ENCODE results near the gene AHDC1.
A peak's percentile ranks its signal among the peaks of the same experiment; 100 is the strongest.

Gene AHDC1

DNA sequence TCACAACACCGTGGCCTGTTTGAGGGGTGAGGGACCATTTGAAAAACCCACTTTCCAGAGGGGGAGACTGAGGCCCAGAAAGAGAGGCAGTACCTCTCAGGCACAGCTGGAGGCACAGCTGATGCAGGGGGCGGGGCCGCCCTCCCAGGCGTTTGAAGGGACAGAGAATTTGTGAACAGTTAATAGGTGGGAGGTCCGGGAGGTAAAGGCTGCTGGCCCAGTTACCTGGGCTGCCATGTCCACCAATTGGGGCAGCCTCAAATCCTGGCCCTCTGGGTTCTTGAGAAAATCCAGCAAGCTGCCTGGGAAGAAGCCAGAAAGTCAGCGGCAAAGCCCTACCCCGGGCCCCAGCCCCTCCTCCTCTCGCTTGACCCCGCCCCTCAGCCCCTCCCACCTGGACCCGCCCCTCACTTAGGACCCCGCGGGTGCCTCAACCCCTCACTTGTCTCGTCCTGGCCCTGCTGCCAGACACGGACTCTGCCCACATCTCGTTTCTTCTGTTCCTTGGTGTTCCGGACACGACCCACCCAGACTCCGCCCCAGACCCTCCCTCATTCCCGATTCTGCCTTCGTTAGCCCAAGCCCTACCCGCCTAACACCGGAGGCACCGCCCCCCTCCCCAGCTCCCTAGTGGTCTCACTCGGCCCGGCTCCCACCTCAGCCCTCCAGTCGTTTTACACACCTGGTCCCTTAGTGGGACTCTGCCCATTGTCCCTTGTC is 10.8 kb upstream of the AHDC1 start:
- no peak for DNase-seq (ENCODE audit: low read depth in 1 of 2, low spot score in 1 of 2)

DNA sequence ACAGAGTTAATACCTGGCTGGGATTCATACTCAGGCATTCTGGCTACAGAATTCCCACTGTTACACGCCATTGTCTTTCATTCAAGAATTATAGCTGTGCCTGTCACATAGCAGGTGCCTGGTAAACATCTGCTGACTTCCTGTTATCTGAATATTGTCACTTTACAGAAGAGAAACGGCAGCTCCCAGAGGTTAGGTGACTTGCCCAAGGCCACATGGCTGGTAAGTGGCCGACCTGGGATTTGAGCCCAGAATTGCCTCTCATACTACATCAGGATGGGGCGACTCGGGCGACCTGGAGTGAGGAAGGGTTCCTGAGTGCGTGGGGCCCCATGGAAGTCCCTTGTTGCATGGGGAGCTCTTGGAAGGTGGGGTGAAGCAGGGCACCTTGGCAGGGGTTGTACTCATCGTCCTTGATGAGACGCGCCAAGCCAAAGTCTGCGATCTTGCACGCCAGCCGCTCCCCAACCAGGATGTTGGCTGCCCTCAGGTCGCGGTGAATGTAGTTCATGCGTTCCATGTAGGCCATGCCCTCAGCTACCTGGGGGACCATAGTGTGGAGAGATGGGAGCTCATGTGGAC is 10.2 kb upstream of the AHDC1 start:
- DNase-seq (ENCODE audit: low read depth in 1 of 2, low spot score in 1 of 2) = no peak

DNA sequence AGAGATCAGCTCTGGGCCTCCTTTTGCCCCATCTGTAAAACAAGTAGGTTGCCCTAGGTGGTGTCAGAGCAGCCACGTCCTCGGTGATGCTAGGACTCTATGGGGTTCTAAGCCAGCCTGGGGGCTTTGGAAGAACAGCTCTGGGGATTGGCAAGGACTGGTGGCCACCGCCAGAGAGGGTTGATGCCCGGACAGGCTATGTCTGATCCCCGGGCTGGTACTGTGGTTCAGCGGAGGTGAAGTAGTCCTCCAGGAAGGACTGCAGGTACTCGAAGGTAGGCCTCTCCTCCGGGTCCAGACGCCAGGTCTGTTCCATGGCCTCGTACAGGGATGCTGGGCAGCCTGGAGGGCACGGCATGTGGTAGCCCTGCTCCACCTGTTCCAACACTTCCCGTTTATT is 8.8 kb upstream of the AHDC1 start:
- DNase-seq (ENCODE audit: low read depth in 1 of 2, low spot score in 1 of 2) = no peak

DNA sequence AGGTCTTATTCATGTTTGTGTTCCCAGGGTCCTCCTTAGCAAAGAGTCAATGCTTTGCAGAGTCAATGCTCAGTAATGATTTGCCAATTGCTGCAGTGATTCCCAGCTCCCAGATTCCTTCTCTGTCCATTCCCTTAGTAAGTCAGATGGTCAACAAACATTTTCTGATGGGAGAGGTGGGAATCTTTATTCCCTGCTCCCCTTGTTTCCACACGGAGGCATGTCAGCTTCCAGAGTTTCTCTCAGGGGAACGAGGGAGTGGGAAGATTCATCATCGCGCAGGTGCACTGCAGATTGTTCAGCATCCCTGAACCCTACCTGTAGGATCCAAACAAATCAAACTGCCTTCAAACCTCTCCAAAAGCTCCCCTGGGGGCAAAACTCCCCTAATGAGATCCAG is 7.5 kb upstream of the AHDC1 start:
- no peak for DNase-seq (ENCODE audit: low read depth in 1 of 2, low spot score in 1 of 2)

DNA sequence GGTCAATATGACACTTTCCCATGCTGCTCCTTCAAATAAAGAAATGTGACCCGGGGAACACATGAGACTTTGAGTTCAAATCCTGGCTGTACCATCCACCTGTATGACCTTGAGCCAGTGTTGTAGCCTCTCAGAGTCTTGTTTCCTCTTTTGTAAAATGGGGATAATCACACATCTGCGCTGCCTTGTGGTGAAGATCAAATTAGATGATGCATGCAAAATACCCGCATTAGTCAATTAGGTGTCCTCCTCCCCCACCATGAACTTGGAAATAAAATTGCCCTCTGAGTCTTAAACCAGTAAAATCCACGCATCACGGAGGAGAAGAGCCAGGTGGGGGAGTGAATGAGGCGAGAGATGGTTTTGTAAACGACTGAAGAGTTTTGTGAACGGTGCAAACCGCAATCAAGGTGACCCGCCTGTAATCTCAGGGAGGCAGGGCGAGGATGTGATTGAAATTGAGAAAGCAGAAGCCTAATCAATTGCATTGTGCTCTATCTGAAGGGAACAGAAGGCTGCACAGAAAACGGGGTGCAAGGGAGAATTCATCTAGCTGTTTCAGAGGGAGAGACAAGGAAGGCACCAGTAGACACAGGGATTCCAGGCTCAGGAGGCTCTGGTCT is 5.8 kb upstream of the AHDC1 start:
- no peak for DNase-seq (ENCODE audit: low read depth in 1 of 2, low spot score in 1 of 2)

DNA sequence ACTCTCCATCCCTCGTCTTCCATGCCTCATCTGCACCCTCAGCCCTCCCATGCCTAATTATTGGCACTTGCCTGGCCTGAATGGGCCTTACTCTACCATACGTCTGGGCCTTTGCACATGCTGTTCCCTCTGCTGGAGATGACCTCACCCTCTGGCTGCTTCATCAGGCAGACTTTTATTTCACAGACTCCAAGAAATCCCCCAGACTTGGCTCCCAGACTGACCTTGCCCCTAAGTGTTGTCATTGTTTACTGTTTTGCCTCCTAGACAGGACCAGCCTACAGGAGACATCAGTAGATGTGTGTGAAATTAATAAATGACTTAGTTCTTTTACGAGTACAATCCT is 5.2 kb upstream of the AHDC1 start:
- no peak for DNase-seq (ENCODE audit: low read depth in 1 of 2, low spot score in 1 of 2)

DNA sequence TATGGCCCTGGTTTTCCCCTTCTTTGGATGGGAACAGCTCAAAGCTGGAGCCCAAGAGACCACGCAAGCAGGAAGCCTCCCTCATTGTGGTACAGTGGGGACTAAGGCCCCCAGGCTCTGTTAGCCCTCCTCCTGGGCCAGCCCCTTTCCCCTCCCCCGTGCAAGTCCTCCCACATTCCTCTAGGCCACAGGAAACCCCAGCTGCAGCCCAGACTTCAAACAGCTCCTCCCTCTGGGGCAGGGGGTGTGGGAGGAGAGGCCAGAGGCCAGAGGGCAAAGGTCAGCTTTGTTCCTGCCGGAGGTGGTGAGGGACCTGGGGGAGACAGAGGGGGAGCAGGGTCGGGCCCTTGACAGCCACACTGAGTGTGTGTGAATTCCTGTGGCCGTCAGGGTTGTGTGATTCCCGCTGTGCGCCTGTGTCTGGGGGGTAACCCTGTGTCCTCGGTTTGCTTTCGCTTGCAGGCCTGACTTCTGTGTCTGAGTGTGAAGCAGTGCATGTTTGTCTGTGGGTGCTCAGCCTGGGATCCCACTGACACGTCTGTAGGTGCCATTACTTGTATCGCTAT is 3.4 kb upstream of the AHDC1 start:
- no peak for DNase-seq (ENCODE audit: low read depth in 1 of 2, low spot score in 1 of 2)

DNA sequence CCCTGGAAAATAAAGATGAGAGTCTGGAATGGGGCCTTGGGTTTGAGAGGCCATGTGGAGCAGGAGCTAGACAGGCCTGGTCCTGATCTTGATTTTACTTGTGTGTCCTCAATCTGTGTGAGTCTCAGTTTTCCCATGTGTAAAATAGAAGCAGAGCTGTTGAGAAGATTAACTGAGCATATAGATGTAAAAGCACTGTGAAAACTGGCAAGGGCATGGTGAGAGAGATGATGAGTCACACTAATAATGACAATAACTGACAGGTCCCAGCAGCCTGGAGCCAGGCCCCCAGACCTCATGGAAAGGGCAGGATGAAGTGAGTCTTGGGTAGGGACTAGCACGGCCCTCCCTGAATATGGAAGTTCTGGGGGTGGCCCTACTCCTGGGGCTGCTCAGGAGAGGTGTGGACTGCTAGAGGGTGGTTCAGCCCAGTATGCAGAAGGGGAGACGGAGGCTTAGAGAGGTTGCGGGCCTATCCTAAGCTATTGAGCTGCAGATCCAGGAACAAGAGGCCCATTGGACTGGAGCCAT is 2.8 kb upstream of the AHDC1 start:
- no peak for DNase-seq (ENCODE audit: low read depth in 1 of 2, low spot score in 1 of 2)

DNA sequence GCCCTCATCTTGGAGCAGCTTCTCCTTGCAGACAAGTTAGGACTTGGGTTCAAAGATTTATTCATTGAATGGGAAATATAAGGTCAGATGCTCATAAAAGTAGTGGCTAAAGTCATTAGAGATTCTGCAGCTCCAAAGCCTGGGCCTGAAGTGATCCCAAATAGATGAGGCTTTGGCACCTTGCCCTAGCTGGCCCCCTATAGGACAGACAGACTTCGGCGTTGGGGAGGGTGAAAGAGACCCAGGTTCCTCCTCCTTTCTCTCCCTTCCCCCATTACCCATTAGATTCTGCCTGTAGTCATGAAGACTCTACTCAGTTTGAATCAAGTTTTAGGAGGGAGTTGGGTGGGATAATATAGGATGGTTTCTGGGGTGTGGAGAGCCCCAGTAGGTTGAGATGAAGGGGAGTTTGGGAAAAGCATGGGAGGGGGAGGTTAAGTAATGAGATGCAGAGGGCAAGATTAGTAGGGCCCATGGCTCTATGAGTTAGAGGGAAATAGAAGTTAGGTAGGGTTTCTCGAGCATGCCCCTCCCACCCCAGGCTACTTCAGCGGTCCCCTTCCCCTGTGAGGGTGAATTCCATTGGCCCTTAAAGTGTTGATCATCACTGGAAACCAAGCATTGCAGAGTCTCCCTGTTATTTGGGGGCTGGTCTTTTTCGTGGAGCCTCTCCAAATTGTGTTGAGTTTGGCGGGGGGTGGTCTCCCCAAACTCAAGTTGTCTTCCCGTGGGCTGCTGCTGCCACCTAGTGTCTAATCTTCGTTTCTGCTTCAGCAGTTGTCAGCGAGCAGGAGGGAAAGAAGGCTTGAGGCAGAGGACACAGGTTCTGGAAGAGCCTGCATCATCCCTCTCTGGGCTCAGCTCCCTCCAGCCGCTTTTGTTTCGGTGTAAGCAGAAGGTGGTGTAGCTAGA is 2.1 kb upstream of the AHDC1 start:
- peak; percentile 39 to 58 for DNase-seq (ENCODE audit: low read depth in 1 of 2, low spot score in 1 of 2)

DNA sequence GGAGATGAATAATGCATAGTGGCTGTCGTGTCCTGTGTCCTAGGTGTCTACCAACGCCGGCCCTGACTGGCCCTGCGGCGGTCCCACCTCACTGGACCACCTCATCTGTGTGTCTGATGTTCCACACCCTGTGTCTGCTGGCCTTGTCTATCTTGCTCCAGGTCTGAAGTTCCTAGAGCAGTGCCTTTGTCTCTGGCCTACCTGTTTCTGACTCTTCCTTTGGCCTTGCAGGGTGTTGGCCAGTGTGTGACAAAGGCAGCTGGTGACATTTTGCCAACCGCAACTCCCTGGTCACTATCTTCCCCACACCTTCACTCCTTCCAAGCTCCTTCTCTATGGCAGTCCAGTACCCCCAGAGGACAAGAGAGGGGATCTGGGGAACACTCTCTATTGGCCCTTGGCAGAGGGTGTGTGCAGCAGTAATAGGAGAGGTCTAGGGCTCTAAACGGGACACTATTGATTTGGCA is 1.4 kb upstream of the AHDC1 start:
- DNase-seq (ENCODE audit: low read depth in 1 of 2, low spot score in 1 of 2) = no peak

DNA sequence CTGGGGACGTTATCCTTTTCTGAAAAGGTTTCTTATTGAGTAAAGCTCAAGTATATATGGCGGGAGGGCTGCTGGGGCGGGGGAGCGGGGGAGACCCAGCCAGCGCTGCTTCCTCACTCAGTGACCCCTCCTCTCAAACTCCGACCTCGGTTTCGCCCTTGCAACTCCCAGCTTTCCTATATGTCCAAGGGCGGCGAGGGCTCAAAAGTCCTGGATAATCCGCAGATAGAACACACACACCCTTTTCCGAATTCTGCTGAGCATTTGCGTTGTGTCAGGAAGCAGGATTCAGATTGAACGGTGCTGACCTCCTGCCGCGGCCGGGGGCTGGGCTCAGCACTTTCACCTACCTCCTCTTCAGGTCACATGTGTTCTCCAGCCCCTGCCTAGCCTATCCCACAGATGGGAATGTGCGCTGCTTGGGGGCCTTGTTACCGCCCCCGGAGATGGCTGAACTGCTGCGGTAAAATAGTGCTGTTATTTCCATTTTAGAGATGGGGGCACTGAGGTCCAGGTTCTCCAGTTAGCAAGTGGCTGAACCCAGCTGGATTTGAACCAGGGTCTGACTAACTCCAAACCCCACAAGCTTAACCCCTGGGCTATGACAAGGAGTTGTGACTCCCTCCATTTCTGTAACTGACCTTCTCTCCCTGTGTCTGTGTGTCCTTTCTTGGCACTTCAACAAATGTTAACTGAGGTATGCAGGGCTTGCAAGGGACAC is 795 bp upstream of the AHDC1 start:
- DNase-seq (ENCODE audit: low read depth in 1 of 2, low spot score in 1 of 2) = no peak

DNA sequence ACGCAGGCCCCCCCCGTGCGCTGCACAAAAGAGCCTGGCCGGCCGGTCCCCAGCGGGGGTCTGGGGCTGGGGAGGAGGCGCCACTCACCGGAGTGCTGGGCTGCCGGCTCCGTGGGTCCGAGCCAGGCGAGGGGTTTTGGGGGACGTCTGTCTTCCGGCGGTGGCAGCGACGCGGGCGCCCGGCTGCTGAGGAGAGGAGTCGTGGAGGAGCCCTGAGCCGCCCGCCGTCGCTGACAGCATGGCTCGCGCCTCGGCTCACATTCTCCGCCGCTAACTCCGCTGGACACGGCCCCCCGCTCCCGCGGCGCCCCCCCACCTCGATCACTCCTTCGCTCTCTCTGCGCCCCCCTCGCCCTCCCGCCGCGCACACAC is 649 bp downstream of the AHDC1 start:
- DNase-seq (ENCODE audit: low read depth in 1 of 2, low spot score in 1 of 2) = no peak

DNA sequence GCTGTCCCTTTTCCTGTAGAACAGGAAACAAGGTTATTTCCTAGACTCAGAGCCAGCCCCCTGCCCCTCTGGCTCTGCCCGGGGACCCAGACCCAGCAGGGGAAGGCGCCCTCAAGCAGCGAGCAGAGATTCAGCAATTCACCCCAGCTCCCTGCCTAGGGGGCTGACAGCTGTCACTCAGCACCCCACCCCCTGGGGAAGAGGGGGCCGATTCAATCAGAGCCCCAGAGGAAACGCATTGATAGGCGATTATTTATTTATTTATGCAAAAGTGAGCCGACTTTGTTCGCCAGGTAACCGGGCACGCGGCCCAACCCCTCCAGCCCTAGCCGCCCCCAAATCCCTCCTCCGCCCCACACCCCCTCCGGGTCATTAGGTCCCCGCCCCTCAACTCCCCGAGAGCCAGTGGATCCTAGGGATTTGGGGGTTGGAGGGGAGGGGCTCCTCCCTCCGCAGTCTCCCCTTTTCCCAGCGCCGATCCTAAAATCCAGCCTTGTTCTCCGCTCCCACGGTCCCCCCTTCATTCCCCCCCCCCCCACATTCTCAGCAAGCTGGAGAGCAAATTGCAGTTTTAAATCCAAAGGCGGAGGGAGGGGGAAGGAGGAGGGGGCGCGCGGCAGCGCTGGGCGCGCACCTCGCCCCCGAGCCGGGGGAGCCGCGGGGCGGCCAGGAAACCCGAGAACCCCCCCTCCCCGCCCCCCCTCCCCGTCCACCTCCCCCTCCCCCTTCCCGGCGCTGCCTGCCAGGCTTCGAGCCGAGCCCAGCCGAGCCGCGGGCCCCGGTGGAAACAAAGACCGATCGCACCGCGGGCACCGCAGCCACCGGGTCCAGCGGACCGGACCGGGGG is 1.3 kb downstream of the AHDC1 start:
- DNase-seq (ENCODE audit: low read depth in 1 of 2, low spot score in 1 of 2) = no peak

DNA sequence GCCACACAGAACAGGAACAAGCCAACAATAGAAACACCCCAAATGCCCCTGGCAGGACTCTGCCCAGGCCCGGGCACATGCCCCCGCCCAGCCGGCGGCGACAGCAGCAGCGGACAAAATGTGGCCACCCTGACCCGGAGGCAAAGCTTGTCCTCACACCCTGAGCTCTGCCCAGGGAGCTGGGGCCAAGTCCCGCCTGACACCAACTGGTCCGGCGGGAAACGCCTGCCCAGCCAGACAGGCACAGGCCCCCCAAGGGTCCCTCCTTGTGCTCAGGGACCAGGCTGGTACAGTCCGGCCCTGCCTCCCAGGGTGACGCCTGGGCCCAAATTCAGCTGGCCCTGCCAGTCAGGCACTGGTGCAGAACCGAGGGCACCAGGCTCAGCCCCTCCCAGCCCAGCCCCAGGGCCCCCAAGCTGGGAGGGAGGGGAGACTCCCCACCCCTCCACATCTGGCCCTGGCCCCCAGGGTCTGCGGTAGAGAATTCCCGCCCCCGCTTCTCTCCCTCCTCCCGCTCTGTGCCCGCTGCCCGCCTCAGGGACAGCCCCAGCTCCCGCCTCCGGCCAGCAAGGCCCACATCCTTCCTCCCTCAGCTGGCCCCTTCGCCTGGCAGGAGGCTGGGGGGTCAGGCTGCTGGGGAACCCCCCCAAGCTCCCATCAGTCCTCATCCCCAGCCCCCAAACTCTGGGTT is 2.0 kb downstream of the AHDC1 start:
- no peak for DNase-seq (ENCODE audit: low read depth in 1 of 2, low spot score in 1 of 2)

DNA sequence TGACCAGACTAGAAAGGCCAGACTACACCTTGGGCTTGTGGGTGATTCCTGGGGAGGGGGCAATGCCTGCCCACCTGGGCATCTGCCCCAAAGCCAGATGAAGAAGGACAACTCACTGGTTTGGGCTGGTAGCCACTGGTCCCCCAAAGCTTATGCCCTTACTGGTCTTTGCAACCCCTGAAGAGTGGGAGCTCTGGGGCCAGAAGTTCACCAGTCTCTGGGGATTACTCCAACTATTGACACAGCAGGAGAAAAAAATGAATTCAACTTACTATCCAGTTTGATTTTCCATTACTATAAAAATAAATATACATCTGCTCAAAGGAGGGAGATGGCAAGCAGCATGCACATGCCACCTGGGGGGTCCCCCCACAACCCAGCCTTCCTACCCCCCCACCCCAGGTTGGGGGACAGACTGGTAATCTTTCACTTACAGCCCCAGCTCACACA is 2.6 kb downstream of the AHDC1 start:
- DNase-seq (ENCODE audit: low read depth in 1 of 2, low spot score in 1 of 2) = no peak

DNA sequence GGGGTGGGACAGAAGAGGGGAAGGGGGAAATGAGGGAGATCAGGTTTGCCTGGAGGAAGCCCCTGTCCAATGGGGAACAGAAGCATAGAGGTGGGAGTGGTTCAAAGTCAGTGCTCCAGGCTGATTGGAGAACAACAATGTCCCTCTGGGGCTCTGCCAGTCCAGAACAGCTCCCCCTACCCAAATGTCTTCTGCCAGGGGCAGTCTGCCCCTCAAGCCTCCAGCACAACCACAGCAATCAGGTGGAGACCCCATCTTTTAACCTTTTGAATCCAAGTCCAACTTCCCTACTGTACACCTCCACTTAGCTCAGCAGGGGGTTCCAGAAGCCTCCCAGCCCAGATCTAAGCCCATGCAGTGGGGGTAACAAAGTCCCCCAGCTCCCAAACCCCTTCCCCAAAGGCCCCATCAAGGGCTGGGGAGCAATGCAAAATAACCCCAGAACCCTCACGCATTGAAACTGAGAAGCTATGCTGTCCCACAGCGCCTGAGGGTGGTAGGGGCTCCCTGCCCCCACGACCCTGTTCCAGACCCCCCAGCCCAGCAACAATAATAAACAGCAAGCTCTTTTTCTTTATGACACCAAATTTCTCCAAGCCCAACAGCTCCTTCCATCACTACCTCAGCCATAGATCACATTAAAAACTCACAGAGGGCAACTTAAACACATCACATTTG is 3.3 kb downstream of the AHDC1 start:
- no peak for DNase-seq (ENCODE audit: low read depth in 1 of 2, low spot score in 1 of 2)

DNA sequence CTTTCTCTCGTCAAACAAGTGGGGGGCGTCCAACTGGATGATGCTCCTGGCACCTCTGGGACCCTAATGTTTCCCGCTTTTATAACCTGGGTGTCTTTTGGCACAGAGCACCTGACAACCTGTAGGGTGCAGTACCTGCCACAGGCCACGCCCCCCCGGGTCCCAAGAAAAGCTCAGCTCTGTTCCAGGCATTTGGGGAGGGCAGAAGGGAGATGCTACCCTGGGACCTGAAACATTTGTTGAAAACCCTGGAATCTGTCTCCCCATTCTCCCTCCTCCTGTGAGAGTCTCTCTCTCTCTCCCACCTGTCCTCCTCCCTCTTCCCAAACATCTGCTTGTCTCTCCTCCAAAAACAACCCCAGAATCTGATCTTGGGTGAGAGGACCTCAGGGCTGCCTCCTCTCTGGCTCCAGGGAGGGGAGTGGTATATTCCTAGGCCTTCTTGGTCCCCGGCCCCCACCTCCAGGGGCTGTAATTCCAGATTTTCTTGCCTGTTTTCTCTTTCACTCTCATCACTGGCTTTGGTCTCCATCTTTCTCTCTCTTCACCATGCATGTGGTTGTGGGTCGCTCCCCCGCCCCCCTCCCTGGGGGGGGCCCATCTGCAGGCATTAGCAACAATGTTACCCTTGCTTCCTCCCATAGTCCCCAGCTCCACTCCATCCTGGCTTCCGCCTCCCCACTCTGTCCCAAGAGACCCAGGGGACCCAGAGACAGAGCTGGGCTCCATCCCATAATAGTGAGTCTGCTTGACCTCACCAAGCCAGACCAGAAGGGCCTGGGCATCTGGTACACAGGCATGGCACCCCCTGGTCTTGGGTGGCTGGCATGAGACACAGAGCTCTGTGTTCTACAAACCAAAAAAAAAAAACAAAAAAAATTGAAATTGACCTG is 4.1 kb downstream of the AHDC1 start:
- no peak for DNase-seq (ENCODE audit: low read depth in 1 of 2, low spot score in 1 of 2)
